WI38 (cell line): ENCODE measurements around the gene EPHB1.

Source experiments
- H3K4me3 ChIP-seq: 2 replicates; pipeline ENCODE4 v1.5.1; 2011; ENCODE audit warnings: low read depth, mild to moderate bottlenecking, control low read depth, low read length
- TF ChIP-seq, protein P1 (sequence below): IDR thresholded peaks from 2 replicates; pipeline ENCODE4 v1.5.1; 2012; ENCODE audit warnings: low read depth, mild to moderate bottlenecking, control low read depth, low read length

The EPHB1 gene

DNA sequence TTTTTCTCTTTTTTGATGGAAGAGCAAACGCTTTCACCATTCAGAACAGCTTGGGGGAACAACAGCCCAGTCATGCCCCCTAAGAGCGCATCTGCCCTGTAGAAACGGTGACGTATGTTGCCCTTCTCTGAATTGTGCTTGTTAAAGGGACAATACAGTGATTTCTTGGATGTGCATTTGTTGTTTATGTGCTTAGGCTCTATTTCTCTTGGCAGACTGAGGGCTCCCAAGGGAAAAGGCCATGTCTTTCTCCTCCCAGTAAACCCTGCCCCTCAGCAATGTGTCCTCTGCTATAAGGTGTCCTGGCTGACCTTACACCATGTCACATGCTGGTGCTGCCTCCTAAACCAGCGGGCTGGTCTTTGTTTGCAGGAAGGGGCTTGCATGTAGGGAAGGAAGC, 346.1 kb downstream of the EPHB1 start:
- TF ChIP-seq, protein P1, sequence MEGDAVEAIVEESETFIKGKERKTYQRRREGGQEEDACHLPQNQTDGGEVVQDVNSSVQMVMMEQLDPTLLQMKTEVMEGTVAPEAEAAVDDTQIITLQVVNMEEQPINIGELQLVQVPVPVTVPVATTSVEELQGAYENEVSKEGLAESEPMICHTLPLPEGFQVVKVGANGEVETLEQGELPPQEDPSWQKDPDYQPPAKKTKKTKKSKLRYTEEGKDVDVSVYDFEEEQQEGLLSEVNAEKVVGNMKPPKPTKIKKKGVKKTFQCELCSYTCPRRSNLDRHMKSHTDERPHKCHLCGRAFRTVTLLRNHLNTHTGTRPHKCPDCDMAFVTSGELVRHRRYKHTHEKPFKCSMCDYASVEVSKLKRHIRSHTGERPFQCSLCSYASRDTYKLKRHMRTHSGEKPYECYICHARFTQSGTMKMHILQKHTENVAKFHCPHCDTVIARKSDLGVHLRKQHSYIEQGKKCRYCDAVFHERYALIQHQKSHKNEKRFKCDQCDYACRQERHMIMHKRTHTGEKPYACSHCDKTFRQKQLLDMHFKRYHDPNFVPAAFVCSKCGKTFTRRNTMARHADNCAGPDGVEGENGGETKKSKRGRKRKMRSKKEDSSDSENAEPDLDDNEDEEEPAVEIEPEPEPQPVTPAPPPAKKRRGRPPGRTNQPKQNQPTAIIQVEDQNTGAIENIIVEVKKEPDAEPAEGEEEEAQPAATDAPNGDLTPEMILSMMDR, result no peak
- no peak overlapping the region for H3K4me3 ChIP-seq

DNA sequence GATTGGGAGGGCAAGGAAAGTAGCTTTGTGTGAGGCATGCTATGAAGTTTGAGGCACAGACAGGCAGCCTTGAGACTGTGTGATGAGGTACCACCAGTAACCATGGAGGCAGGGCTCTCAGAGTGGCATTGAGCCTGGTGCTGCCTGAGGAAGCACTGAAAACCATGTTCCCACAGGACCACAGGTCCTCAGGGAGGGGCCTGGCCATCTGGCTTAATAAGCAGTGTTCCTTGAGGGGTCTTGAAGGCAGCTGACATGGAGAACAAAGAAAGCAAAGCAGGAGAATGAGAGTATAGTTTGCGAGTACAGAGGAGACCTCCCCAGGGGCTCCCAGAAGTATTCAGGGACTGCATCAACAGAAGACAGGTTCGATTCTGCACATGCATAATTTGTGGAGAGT, 346.6 kb downstream of the EPHB1 start:
- TF ChIP-seq, protein P1, result no peak
- H3K4me3 ChIP-seq, result no peak overlapping the region

DNA sequence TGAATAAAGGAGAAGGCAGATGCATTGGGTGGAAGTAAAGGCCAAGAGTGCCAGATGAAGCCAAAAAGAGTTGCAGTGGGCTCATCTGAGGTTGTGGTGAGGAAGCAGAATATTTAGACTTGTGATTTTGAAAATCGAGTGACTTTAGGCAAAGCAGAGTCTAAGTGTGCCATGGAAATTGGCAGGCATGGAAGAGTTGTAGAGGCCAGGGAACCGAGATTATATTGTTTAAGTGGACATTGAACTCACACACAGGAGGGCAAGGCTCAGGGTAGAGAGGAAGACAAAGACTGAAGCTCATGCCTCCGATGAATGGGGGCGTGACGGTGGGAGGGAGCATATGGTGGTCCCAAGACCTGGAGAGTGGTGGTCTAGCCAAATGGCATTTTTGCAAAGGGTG, 347.5 kb downstream of the EPHB1 start:
- TF ChIP-seq, protein P1, result no peak
- H3K4me3 ChIP-seq, result no peak overlapping the region

DNA sequence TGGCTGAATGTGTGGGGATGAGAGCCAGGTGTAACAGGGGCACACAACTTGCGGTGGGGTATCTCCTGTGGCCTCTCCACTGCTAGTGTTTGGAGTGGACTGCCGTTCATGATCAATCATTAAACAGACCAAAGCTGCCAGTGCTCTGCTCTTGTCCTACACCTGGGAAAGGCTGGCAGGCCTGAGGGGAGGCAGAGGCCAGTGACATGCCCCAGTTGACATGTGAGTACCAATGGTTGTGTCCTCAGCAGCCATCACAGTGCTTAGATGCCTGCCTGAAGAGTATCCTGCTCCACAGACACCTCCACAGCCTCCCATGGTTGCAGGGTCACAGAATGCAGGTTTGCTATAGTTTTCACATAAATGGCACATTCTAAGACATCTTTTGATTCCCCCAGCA, 348.4 kb downstream of the EPHB1 start:
- TF ChIP-seq, protein P1, result no peak
- H3K4me3 ChIP-seq, result no peak overlapping the region

DNA sequence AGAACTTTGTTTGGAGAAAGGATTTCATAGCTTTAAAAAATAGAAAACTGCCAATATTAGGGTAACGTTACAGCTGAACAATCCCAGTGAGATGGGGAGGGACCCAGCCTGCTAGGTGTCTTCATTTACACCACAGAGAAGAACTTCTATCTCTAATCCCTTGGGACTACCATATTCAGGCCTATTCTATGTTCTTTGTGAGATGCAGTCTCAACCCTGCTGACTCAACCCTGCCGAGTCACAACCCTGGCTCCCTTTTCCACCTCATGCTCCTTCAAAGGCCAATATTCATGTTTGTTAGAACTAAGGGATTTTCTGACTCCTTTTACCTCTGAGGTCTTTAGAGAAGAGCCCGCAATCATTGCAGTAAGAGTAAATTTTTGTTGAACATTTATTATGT, 350.5 kb downstream of the EPHB1 start:
- H3K4me3 ChIP-seq, result no peak overlapping the region
- TF ChIP-seq, protein P1, result no peak

DNA sequence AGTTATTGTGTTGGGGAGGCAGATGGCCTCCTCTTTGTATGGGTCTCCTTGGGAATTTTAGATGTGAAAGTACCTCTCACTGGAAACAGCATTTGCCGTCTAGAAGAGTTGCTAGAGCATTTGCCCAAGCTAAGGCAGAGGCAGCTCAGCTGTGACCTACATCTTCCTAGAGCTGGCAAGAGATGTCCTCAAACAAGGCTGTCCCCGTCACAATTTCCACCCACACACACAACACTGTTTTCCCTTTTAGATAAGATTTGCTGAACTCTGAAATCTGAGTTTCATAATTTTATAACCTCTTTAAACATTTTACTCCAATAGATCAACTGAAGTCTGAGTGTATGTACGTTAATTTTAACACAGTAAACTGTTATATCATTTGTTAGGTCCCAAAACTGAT, 352.6 kb downstream of the EPHB1 start:
- no peak overlapping the region for H3K4me3 ChIP-seq
- TF ChIP-seq, protein P1, result no peak

DNA sequence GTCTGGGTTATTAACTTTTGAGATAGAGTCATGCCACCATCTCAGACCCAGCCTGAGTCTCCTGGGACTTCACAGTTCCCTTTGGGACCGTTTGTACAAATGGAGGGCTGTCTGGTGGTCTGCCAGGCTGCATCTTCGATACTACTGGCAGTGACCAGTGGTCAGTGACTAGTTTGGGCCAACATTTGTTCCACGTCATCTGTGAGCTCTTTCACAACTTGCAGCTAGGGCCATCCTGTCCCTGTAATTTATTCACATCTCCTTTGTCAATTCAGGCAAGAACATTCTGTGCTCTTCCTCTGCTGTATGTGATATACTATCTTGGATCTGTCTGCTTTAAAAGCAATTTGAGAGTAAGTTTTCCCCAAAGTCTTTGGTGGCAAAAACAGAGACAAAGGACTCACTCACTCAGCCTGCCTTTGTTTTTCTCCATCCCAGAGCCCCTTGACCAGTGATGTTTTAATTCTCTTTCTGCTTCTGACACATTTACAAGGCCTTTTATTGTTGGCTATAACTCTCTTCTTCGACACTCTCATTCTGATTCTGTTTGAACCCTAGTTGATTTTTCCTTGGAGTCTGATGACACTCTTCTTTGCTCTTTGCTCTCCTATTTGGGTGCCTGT, 353.4 kb downstream of the EPHB1 start:
- TF ChIP-seq, protein P1, result no peak
- H3K4me3 ChIP-seq, result no peak overlapping the region
